Measurements from ENCODE around the gene LRP4. TPM values are rescaled to one million over a fixed set of nuclear protein-coding genes. Genes with fewer than 3 reads are reported as not detected.
A peak's percentile ranks its signal among the peaks of the same experiment; 100 is the strongest.
"Not testable (repeated sequence)": the region's sequence is repeated elsewhere in the genome, so short reads cannot be mapped to it uniquely, and the experiment has no call there.

Gene LRP4
- total and polyA plus RNA-seq, 9 donors, result 11.1 to 30.3 (median 22.6) TPM

DNA sequence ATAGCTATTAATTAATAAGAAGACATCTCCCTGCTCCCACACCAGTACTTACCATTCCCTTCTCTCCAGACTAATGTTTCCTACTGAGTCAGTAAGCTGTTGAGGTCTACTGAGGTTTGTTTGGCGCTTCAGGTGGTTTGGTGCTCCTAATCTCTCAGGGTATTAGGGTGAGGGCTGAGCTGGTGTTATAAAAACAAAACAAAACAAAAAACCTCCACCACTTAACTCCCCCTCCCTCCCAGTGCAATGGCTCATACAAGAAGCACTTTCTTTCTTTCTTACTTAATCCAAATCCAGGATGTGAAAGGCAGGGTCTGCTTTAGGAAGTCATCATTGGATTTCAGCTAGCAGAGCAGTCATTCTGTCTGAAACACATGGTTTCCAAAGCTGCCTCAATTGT, 33.5 kb upstream of the LRP4 start:
- no peaks in the 10 kb centered on the region for H3K36me3 ChIP-seq (ENCODE audit: control insufficient read depth, insufficient read depth, low read length)
- H3K9me3 ChIP-seq (replicated peaks; ENCODE audit: control insufficient read depth, low read depth, low read length), result no peaks in the 10 kb centered on the region
- no peak overlapping the region for H3K4me3 ChIP-seq (ENCODE audit: low read length)
- DNase-seq, result no peak
- H3K4me1 ChIP-seq (ENCODE audit: control insufficient read depth, insufficient read depth, low read length), result no peaks in the 10 kb centered on the region
- no CpG with 5 or more reads among the region's 1 CpG for WGBS (ENCODE audit: insufficient coverage)
- H3K27me3 ChIP-seq (ENCODE audit: control insufficient read depth, insufficient read depth, low read length), result no peaks in the 10 kb centered on the region
- H3K27ac ChIP-seq (ENCODE audit: low read length), result no peak overlapping the region

DNA sequence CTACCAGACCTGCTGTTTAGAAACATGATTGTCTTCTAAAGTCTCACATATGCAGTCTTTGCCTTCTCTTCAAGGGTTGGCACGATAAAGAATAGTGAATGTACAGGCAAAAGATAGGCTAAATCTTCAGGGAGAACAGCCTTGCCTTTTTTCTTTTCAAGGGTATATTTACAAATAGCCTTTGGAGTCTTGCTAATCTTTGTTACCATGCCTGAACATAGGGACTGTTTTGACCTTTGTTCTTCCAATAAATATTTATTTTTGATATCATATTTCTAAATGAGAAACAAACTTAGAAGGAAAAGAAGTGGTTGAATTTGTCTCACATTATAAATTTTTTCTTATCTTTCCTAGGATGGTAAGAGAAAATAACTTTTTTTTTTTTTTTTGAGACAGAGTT, 30.9 kb upstream of the LRP4 start:
- Histone ChIP-seq H3K9me3 (replicated peaks; ENCODE audit: control insufficient read depth, low read depth, low read length) (no peaks in the 10 kb centered on the region), H3K27me3 (ENCODE audit: control insufficient read depth, insufficient read depth, low read length) (no peaks in the 10 kb centered on the region), H3K27ac (ENCODE audit: low read length) (no peak overlapping the region), H3K4me1 (ENCODE audit: control insufficient read depth, insufficient read depth, low read length) (no peaks in the 10 kb centered on the region), H3K36me3 (ENCODE audit: control insufficient read depth, insufficient read depth, low read length) (no peaks in the 10 kb centered on the region), H3K4me3 (ENCODE audit: low read length) (no peak overlapping the region)
- WGBS (ENCODE audit: insufficient coverage), result no CpG with 5 or more reads among the region's 1 CpG
- no peak for DNase-seq

DNA sequence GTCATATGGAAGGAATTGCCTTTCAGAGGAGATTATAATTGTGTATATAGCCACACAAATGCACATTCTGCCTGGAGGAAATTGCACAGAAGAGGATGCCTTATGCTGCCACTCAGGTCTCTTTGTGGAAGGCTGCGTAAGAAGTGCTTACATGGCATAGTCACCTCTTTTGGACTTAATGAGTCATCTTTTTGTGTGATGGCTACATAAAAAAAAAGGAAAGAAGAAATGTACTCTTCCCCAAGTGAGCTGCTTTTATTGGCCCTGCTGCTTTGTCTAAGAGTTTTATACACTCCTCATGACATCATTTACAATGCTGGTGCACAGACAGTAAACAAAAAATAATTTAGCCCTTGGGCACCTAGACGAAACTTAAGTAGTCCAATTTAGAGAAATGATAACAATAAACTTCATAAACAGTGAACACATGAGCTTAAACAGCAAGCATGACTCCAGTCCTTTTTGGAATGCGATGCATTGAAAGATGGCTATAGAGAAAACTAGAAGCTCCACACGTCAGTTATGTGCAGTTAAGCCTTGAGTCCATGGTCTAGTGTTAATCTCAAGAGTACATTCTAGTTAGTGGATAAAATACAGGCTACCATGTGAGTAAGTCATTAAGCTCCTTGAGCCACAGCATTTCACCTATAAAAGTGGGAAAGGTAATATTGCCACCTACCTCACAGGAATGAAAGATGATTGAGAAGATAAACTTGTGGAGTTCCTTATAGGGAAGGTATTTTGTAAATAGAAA, 30.2 kb upstream of the LRP4 start:
- no peak for DNase-seq
- no peaks in the 10 kb centered on the region for H3K4me1 ChIP-seq (ENCODE audit: control insufficient read depth, insufficient read depth, low read length)
- no peaks in the 10 kb centered on the region for H3K9me3 ChIP-seq (replicated peaks; ENCODE audit: control insufficient read depth, low read depth, low read length)
- no peak overlapping the region for H3K4me3 ChIP-seq (ENCODE audit: low read length)
- WGBS (ENCODE audit: insufficient coverage), result no CpG with 5 or more reads among the region's 4 CpGs
- no peaks in the 10 kb centered on the region for H3K36me3 ChIP-seq (ENCODE audit: control insufficient read depth, insufficient read depth, low read length)
- H3K27ac ChIP-seq (ENCODE audit: low read length), result no peak overlapping the region
- H3K27me3 ChIP-seq (ENCODE audit: control insufficient read depth, insufficient read depth, low read length), result no peaks in the 10 kb centered on the region

DNA sequence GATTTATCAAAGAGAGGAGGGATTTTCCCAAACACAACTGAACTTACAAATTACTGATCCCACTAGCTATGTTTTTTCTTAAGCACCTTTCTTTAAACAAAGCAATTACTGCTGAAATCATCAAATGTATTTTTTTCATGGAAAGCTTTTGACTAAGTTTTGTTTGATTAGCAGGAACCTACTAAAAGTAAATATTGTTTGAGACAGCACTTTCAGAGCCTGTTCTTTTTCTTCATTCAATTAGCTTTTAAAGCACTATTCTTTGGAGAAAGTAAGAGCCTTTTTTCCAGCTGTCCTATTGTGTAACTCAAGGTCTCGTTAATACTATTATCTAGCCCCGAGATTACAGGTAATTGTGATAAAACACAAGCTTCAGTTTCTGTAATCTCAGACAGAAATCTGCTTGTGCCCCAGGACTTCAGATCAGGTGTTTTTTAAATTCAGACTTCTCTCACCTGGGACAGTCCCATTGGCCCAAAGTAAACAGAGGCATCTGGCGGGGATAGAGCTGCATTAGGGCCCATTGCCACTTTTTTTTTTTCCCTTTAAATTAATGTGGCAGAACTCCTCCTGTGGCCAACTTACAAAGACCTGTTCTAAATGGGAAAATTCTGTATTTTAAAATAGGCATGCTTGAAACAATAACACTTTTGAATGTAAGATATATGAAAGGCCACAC, 29.2 kb upstream of the LRP4 start:
- H3K4me3 ChIP-seq (ENCODE audit: low read length), result no peak overlapping the region
- 90% methylated on average over 2 of the region's 3 CpGs for WGBS (ENCODE audit: insufficient coverage)
- H3K9me3 ChIP-seq (replicated peaks; ENCODE audit: control insufficient read depth, low read depth, low read length), result no peaks in the 10 kb centered on the region
- H3K27me3 ChIP-seq (ENCODE audit: control insufficient read depth, insufficient read depth, low read length), result no peaks in the 10 kb centered on the region
- H3K27ac ChIP-seq (ENCODE audit: low read length), result no peak overlapping the region
- no peaks in the 10 kb centered on the region for H3K36me3 ChIP-seq (ENCODE audit: control insufficient read depth, insufficient read depth, low read length)
- H3K4me1 ChIP-seq (ENCODE audit: control insufficient read depth, insufficient read depth, low read length), result no peaks in the 10 kb centered on the region
- DNase-seq, result no peak

DNA sequence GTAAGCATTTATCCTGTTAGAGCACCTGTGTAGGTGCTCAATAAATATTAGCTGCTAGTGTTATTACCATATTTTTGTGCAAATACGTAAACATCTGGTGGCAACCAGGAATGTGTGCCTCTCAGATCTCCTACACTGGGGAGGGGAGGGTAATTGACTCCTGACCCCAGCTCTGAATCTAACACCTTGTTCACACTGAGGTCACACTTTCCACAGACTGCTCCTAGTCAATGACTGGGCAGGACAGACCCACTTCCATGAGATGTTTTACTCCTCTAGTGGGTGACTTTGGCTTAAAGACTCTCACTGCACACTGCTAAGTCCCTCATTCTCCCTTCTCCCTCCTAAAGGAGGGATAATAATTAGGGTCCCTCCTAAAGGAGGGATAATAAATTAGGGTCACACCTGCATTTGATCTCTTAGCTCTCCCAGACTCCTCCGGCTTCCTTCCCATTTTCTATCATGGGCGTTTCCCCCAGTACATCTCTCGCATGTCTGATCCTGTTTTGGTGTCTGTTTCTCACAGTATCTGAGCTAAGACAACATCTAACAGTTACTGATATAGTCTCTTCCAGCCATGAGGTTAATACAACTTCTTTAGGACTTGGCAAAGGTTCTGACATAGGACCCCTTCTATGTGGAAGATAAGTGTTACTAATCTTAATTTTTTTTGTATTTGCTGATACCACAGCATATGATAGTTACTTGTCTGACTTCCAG, 26.2 kb upstream of the LRP4 start:
- H3K4me1 ChIP-seq (ENCODE audit: control insufficient read depth, insufficient read depth, low read length), result no peaks in the 10 kb centered on the region
- DNase-seq, result no peak
- no peaks in the 10 kb centered on the region for H3K36me3 ChIP-seq (ENCODE audit: control insufficient read depth, insufficient read depth, low read length)
- no peaks in the 10 kb centered on the region for H3K9me3 ChIP-seq (replicated peaks; ENCODE audit: control insufficient read depth, low read depth, low read length)
- H3K4me3 ChIP-seq (ENCODE audit: low read length), result no peak overlapping the region
- no peaks in the 10 kb centered on the region for H3K27me3 ChIP-seq (ENCODE audit: control insufficient read depth, insufficient read depth, low read length)
- H3K27ac ChIP-seq (ENCODE audit: low read length), result no peak overlapping the region
- WGBS (ENCODE audit: insufficient coverage), result no CpG with 5 or more reads among the region's 4 CpGs

DNA sequence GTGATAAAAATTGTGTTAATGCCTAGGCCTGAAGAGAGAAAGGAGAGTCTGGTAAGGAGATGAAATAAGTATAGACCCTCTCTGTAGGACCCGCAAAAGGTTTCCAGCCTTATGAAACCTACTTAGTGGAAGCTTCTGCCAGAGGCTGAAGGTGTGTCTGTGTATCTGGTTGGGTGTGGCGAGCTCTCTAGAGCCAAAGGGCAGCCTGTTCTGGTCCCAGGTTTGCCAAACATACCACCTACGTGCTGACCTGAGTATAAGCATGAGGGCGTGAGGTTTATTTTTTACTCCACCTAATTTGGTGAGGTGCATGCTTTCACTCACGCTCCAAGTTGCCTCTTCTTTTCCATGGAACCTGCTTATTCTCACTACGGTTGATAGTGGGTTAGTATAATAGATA, 23.8 kb upstream of the LRP4 start:
- Histone ChIP-seq H3K4me1 (ENCODE audit: control insufficient read depth, insufficient read depth, low read length) (peaks cover under 1% of the 10 kb centered on the region), H3K36me3 (ENCODE audit: control insufficient read depth, insufficient read depth, low read length) (no peaks in the 10 kb centered on the region), H3K4me3 (ENCODE audit: low read length) (no peak overlapping the region), H3K27ac (ENCODE audit: low read length) (no peak overlapping the region), H3K9me3 (replicated peaks; ENCODE audit: control insufficient read depth, low read depth, low read length) (no peaks in the 10 kb centered on the region), H3K27me3 (ENCODE audit: control insufficient read depth, insufficient read depth, low read length) (no peaks in the 10 kb centered on the region)
- DNase-seq, result no peak
- WGBS (ENCODE audit: insufficient coverage), result no CpG with 5 or more reads among the region's 6 CpGs

DNA sequence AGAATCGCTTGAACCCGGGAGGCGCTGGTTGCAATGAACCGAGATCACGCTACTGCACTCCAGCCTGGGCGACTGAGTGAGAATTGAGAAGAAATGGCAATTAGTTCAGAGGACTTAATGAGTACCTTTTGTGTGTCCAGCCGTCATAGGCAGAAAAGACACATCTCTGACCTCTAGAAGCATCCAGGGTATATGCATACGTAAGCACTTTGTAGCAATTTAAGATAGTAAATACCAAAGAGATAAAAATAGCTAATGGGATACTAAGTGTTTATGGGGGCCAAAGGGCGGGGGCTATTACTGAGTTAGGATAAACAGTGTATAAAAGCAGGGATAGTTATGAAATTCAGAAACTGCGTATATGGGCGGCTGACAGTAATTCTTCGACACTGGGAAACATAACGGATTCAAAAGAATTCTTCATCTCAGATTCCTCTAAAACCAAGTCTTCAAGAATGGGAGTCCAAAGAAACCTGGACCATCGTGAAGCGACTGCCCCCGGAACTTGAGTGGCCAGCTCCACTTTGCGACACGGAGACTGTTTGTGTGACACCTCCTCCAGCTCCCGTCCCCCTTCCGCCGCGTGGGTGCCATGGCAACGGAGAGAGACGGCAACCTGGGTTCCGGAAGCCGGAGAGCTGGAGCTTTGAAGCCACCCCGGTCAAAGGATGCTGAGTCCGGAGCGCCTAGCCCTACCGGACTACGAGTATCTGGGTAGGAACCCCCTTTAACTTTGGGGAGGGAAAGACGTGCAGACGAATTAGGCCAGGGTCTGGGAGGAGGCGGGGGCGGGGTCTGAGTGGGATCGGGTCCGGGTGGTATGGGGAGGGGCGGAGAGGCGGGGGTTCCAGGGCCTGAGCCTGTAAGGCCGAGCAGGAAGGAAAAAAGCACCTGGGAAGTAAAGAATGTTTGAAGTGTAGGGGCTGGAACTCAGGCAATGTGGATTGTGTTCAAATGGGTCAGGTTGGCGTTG, 18.1 kb upstream of the LRP4 start, which contains the start of gene CSTPP1:
TSS of gene CSTPP1 (plus strand) at position 624 of the 973 bp plus-strand sequence. CDS start at position 669, 45 bp downstream.
- Histone ChIP-seq H3K27ac (ENCODE audit: low read length) (peak within 1 kb of the TSS; percentile 62), H3K27me3 (ENCODE audit: control insufficient read depth, insufficient read depth, low read length) (no peaks in the 10 kb centered on the region), H3K9me3 (replicated peaks; ENCODE audit: control insufficient read depth, low read depth, low read length) (no peaks in the 10 kb centered on the region), H3K4me3 (ENCODE audit: low read length) (peak within 1 kb of the TSS; percentile 87), H3K36me3 (ENCODE audit: control insufficient read depth, insufficient read depth, low read length) (no peaks in the 10 kb centered on the region), H3K4me1 (ENCODE audit: control insufficient read depth, insufficient read depth, low read length) (peaks cover 5% of the 10 kb centered on the region)
- WGBS (ENCODE audit: insufficient coverage), result 17% methylated on average over 31 of the region's 41 CpGs
- peak; percentile 97 for DNase-seq

DNA sequence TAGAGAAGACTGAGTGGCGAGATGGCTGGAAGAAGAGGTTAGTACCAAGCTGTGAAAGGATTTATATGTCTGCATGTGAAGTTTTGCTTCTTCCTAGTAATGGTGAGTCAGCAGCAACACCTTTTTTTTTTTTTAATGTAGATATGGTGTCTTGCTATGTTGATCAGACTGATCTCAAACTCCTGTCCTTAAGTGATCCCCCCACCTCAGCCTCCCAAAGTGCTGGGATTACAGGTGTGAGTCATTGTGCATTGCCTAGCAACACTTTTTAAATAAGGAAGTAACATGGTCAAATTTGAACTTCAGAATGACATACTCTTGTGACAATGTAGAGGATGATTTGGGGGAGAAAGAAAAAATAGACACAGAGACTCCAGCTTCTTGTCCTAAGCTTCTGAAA, 11.7 kb upstream of the LRP4 start:
- WGBS (ENCODE audit: insufficient coverage), result 86% methylated on average over 1 of the region's 1 CpG
- Histone ChIP-seq H3K4me3 (ENCODE audit: low read length) (no peak overlapping the region), H3K27me3 (ENCODE audit: control insufficient read depth, insufficient read depth, low read length) (no peaks in the 10 kb centered on the region), H3K4me1 (ENCODE audit: control insufficient read depth, insufficient read depth, low read length) (no peaks in the 10 kb centered on the region), H3K27ac (ENCODE audit: low read length) (no peak overlapping the region), H3K9me3 (replicated peaks; ENCODE audit: control insufficient read depth, low read depth, low read length) (no peaks in the 10 kb centered on the region), H3K36me3 (ENCODE audit: control insufficient read depth, insufficient read depth, low read length) (no peaks in the 10 kb centered on the region)
- DNase-seq, result no peak

DNA sequence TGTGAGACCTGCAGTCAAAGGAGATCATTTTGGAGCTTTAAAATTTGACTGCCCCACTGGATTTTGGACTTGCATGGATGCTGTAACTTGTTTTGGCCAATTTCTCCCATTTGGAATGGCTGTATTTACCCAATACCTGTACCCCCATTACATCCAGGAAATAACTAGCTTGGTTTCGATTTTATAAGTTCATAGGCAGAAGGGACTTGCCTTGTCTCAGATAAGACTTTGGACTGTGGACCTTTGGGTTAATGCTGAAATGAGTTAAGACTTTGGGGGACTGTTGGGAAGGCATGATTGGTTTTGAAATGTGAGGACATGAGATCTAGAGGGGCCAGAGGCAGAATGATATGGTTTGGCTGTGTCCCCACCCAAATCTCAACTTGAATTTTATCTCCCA, 10.4 kb upstream of the LRP4 start:
- WGBS (ENCODE audit: insufficient coverage), result no CpG with 5 or more reads among the region's 1 CpG
- not testable (repeated sequence) for H3K27ac ChIP-seq (ENCODE audit: low read length)

More for the DNA sequence above, 10.4 kb upstream of the LRP4 start:
- H3K4me3 ChIP-seq (ENCODE audit: low read length); H3K36me3 ChIP-seq (ENCODE audit: control insufficient read depth, insufficient read depth, low read length); H3K9me3 ChIP-seq (replicated peaks; ENCODE audit: control insufficient read depth, low read depth, low read length); H3K27me3 ChIP-seq (ENCODE audit: control insufficient read depth, insufficient read depth, low read length); DNase-seq; H3K4me1 ChIP-seq (ENCODE audit: control insufficient read depth, insufficient read depth, low read length): not testable (repeated sequence)

Measured in muscle of leg (tissue), 11 donors.